ENCODE results near the gene DSEL. TPM values are rescaled to one million over a fixed set of nuclear protein-coding genes. Genes with fewer than 3 reads are reported as not detected.

The DSEL gene
- total RNA-seq, 1 donor from 2014 or later = 7.1 TPM

- H3K4me3 ChIP-seq (ENCODE audit: low read depth, low read length) = no peak overlapping the region
- no peak for TF ChIP-seq CTCF (conservative IDR thresholded peaks at IDR 0.05; ENCODE audit: low read depth, low read length)
- DNase-seq (ENCODE audit: low read depth) = no peak
These were observed 6.7 kb downstream of the DSEL start for GRCh38 chr18:67509741-67510391.

GRCh38 chr18:67508146-67508545 is 8.4 kb downstream of the DSEL start:
- TF ChIP-seq CTCF (conservative IDR thresholded peaks at IDR 0.05; ENCODE audit: low read depth, low read length) = no peak
- DNase-seq (ENCODE audit: low read depth) = no peak
- no peak overlapping the region for H3K4me3 ChIP-seq (ENCODE audit: low read depth, low read length)

GRCh38 chr18:67504739-67505138 is 11.8 kb downstream of the DSEL start:
- DNase-seq (ENCODE audit: low read depth) = no peak
- H3K4me3 ChIP-seq (ENCODE audit: low read depth, low read length) = no peak overlapping the region
- TF ChIP-seq CTCF (conservative IDR thresholded peaks at IDR 0.05; ENCODE audit: low read depth, low read length) = no peak

GRCh38 chr18:67500522-67501205 is 15.9 kb downstream of the DSEL start:
- no peak for TF ChIP-seq CTCF (conservative IDR thresholded peaks at IDR 0.05; ENCODE audit: low read depth, low read length)
- H3K4me3 ChIP-seq (ENCODE audit: low read depth, low read length) = no peak overlapping the region
- no peak for DNase-seq (ENCODE audit: low read depth)

- DNase-seq (ENCODE audit: low read depth) = no peak
- no peak overlapping the region for H3K4me3 ChIP-seq (ENCODE audit: low read depth, low read length)
- TF ChIP-seq CTCF (conservative IDR thresholded peaks at IDR 0.05; ENCODE audit: low read depth, low read length) = no peak
These were observed 20.1 kb downstream of the DSEL start for GRCh38 chr18:67496469-67496868.

GRCh38 chr18:67486534-67486933 is 30.0 kb downstream of the DSEL start:
- no peak overlapping the region for H3K4me3 ChIP-seq (ENCODE audit: low read depth, low read length)
- DNase-seq (ENCODE audit: low read depth) = no peak
- TF ChIP-seq CTCF (conservative IDR thresholded peaks at IDR 0.05; ENCODE audit: low read depth, low read length) = no peak

GRCh38 chr18:67485655-67486054 is 30.9 kb downstream of the DSEL start:
- H3K4me3 ChIP-seq (ENCODE audit: low read depth, low read length) = no peak overlapping the region
- DNase-seq (ENCODE audit: low read depth) = no peak
- TF ChIP-seq CTCF (conservative IDR thresholded peaks at IDR 0.05; ENCODE audit: low read depth, low read length) = no peak

Measured in epithelial cell of proximal tubule (primary cell).